HG02938 (cell line): ENCODE results near the gene MCTP1.
A peak's percentile ranks its signal among the peaks of the same experiment; 100 is the strongest.

ENCODE experiments used
- ATAC-seq: cut with Tn5 transposase; IDR thresholded peaks from one replicate; pipeline ENCODE4 v1.9.1; 2021; ENCODE audit warnings: mild to moderate bottlenecking, moderate library complexity; ENCODE audit not compliant: unreplicated experiment

The MCTP1 gene

DNA sequence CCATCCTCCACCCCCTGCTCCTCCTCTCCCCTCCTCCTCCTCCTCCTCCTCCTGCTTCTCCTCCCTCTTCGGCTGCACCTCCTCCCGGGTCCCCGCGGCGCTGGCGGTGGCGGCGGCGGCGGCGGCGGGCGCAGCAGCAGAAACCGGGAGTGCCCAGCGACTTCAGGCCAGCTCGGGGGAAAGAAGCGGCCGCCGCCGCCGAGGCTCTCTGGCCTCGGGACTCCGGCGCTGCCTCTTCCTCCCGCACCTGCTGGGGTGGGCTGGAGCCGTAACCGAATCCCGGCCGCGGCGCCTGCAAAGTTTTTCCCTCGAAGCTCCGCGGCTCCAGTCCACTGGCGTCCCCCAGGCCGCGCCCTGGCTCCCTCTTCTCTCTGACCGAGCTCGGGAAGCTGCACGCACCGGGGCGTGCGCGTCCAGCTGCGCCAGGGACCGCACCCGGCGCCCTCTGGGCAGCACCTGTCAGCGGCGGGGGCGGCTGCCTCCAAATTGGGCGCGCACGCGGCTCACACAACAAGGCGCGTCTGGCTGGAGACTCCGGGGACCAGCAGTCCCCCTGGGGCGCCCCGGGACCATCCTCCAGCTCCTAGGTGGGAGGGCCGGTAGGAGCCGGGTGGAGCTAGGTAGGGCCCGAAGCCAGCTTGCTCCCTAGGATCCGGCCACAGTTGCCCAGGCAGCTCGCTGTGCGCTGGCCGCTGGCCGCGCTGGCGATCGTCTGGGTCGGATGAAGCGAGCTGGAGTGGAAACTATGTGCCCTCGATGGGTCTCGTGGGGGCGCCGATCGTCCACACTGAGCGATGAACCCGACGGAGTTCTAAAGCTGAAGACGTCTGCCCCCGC is at the start of gene MCTP1:
Gene MCTP1 (minus strand): TSS at position 523 of the 837 bp plus-strand sequence.
- no peak for ATAC-seq

- no peak for ATAC-seq
Measured at GRCh38 chr5:95332158-95332557, 47.3 kb upstream of the MCTP1 start.

GRCh38 chr5:95331358-95331757 is 46.5 kb upstream of the MCTP1 start:
- no peak for ATAC-seq

GRCh38 chr5:95327211-95327610 is 42.3 kb upstream of the MCTP1 start:
- no peak for ATAC-seq

DNA sequence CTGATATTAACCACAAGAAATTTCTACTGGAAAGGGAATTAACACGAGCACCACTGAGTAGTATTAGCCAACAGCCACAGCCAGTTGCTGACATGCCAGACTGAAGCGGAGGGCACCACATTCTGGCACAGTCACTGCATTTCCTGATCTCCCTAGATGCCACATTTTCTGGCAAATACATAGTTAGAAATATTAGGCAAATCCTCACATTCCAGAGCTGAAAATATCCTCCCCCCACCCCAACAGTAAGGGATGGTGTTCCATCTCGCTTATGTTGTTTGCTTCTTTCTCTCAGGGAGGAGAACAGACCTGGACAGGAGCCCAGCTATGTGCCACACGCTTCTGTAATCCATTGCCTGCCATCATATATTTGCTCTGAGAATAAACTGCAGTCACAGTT is 32.8 kb upstream of the MCTP1 start:
- no peak for ATAC-seq

DNA sequence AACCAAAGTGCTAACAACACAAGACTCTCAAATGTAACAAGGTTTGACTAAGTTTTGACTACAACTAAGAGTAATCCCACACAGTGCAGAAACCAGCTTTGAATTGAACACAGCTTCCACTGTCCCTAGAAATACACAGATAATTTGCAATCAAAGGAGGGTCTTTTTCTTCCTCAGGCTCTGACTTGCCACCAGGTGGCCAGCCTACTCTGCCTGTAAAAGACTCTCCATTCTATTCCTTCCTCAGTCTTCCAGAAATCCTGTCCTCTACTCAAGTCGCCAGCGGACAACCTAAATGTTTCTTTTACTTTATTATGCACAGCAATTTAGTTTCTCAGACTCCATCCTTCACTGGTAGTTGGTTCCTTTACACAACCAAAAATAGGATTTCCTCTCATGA is 32.2 kb upstream of the MCTP1 start:
- no peak for ATAC-seq

- ATAC-seq: no peak
Measured at GRCh38 chr5:95304711-95305110, 19.8 kb upstream of the MCTP1 start.

DNA sequence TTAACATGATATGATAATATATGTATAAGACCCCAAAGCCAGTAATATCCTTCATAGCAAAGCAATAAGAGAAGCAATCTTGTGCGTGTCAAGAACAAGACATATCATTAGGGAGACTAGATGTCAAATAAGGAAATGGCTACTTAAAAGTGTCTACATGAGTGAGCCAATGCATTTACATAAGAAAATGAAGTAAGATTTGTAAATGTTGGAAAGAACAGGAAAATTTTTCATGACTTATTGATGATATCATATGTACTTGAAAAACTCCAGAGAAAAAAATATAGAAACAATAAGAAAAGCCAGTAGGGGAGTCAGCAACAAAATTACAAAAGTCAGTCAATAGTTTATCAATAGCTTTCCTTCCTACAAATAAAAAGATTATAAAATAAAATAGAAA is 13.8 kb upstream of the MCTP1 start:
- ATAC-seq: no peak

DNA sequence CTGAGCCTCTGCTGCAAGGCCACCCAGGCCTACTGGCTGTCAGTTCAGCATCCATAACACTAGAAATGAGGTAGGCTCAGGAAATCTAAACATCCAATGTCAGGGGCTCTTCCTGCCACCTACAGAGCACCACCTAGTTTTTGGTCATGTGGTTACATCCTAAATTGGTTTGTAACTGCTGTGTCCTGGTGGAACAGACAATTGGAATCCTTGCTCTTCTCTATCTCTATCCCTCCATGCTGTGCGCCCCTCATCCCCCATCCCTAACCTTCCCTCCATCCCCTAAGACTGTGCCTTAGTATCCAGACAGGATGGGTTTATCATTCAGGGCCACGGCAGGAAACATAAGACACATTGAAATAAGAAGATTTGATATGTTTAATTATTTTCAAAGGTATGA is 11.4 kb upstream of the MCTP1 start:
- ATAC-seq: no peak

- no peak for ATAC-seq
Measured at GRCh38 chr5:95285409-95285755, 488 bp upstream of the MCTP1 start.

- peak; percentile 46 for ATAC-seq
Measured at GRCh38 chr5:95283761-95284571, 928 bp downstream of the MCTP1 start.

DNA sequence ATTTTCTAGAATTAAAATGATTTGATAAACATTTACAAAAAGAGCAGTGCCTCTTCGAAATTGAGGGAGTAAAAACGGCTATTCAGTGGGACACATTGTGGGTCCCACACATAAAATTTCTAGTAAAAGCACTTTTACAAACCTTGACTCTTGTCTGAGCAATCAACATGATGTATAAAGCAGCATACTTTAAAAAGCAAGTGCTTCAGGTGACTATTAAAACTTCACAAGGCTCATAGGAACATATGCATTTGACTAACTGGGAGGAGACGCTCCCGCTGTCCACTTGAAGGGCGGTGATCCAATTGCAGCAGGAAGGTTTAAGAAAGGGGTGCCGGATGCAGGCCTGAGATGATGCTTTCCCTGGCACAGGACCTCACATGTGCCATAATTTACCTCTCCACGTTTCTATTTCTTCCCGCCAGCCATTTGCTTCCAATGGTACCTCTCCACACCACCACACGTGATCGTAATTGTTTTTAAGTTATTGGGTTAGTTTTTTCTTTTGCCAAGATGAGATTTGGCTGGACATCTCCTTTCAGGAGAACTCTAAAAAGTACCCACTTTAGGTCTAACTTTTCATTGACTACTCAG is 1.8 kb downstream of the MCTP1 start:
- no peak for ATAC-seq

DNA sequence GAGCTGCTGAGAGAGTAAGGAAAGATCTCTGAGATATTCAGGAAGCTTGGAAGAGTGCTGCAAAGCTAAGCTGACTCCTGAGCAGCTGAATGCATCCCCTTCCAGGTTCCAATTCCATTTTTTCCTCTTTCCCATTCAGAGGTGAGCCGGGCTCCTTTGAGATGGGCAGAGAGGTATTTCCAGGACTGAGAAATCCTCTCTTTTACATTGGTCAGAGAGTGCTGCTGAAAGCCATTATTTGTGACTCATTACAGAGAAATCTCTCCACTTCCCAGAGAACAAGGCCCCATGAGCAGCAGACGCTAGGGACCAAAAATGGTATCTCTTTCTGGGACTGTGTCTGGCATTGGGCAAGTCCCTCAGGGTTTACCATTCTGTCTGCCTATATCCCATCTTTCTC is 3.7 kb downstream of the MCTP1 start:
- ATAC-seq: no peak

- no peak for ATAC-seq
Measured at GRCh38 chr5:95280401-95281095, 4.3 kb downstream of the MCTP1 start.

- no peak for ATAC-seq
Measured at GRCh38 chr5:95274011-95274410, 10.9 kb downstream of the MCTP1 start.

DNA sequence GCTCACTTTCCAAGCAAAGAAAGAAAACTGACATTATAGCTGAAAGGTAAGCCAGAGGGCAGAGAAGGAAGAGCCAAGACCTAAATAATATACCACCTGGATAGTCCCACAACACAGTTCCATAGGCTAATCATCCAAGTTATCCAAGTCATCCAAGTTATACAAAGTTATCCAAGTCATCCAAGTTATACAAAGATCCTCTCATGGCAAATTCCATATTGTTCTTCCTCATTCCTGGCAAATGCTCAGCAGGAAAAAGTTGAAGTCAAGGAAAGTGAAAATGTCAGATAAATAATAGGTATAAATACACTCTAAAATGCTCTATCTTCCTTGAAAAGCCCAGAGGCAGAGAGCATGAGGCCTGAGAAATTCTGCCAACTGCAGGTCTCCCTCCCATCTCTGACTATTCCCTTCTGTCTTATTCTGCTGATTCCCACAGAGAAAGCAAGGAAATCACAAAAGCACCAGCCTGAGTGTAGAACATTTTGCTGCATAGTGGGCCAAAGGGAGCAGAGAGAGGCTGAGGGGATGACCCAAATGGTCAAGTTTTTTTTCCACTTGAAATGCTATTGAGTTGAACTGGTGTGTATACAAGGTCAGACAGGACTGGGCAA is 12.5 kb downstream of the MCTP1 start:
- no peak for ATAC-seq

- ATAC-seq: no peak
Measured at GRCh38 chr5:95262933-95263660, 21.8 kb downstream of the MCTP1 start.

GRCh38 chr5:95261437-95262175 is 23.3 kb downstream of the MCTP1 start:
- ATAC-seq: no peak

- ATAC-seq: no peak
Measured at GRCh38 chr5:95256991-95257390, 27.9 kb downstream of the MCTP1 start.
